RKO (cell line): ENCODE data around the gene MYOZ1.
"Not testable (repeated sequence)": the region's sequence is repeated elsewhere in the genome, so short reads cannot be mapped to it uniquely, and the experiment has no call there.

Experiments
- DNase-seq: peaks from one replicate; pipeline ENCODE4 v3.0.0-alpha.2; 2016; ENCODE audit warnings: low spot score

The MYOZ1 gene

GRCh38 chr10:73641328-73642060 lies at the start of gene MYOZ1:
TSS of gene MYOZ1 (minus strand) at chr10:73641474. CDS start at chr10:73640017, 1,457 bp downstream.
- DNase-seq, result no peak

- not testable (repeated sequence) for DNase-seq
These were observed 49.5 kb upstream of the MYOZ1 start for GRCh38 chr10:73690755-73691154.

- not testable (repeated sequence) for DNase-seq
These were observed 48.3 kb upstream of the MYOZ1 start for GRCh38 chr10:73689596-73689995.

GRCh38 chr10:73687641-73688040 lies 46.4 kb upstream of the MYOZ1 start:
- DNase-seq, result not testable (repeated sequence)

GRCh38 chr10:73674546-73674945 lies 33.3 kb upstream of the MYOZ1 start:
- not testable (repeated sequence) for DNase-seq

- not testable (repeated sequence) for DNase-seq
These were observed 27.1 kb upstream of the MYOZ1 start for GRCh38 chr10:73668378-73668777.

GRCh38 chr10:73666153-73666809 lies 25.0 kb upstream of the MYOZ1 start:
- DNase-seq, result not testable (repeated sequence)

- DNase-seq, result not testable (repeated sequence)
These were observed 24.3 kb upstream of the MYOZ1 start for GRCh38 chr10:73665581-73665980.

- DNase-seq, result not testable (repeated sequence)
These were observed 23.1 kb upstream of the MYOZ1 start for GRCh38 chr10:73664156-73665040.

- DNase-seq, result not testable (repeated sequence)
These were observed 22.3 kb upstream of the MYOZ1 start for GRCh38 chr10:73663621-73664020.

- not testable (repeated sequence) for DNase-seq
These were observed 21.4 kb upstream of the MYOZ1 start for GRCh38 chr10:73662705-73663104.

GRCh38 chr10:73655990-73656298 lies 14.7 kb upstream of the MYOZ1 start, which contains the start of gene SYNPO2L:
TSS of gene SYNPO2L (minus strand) at chr10:73656029. CDS start at chr10:73655922, 107 bp downstream.
- DNase-seq, result no peak

- no peak for DNase-seq
These were observed 14.1 kb upstream of the MYOZ1 start for GRCh38 chr10:73655257-73655989.

- DNase-seq, result no peak
These were observed 12.4 kb upstream of the MYOZ1 start for GRCh38 chr10:73653701-73654100.

- no peak for DNase-seq
These were observed 11.9 kb upstream of the MYOZ1 start for GRCh38 chr10:73653195-73653594.

GRCh38 chr10:73650537-73651331 lies 9.5 kb upstream of the MYOZ1 start:
- no peak for DNase-seq

- DNase-seq, result no peak
These were observed 8.7 kb upstream of the MYOZ1 start for GRCh38 chr10:73649876-73650536.

- DNase-seq, result no peak
These were observed 7.9 kb upstream of the MYOZ1 start for GRCh38 chr10:73648975-73649829.

GRCh38 chr10:73647875-73648651 lies 6.8 kb upstream of the MYOZ1 start:
- DNase-seq, result no peak
